CD14-positive monocyte (primary cell): ENCODE measurements around the gene ARHGAP10. TPM values are rescaled to one million over a fixed set of nuclear protein-coding genes. Genes with fewer than 3 reads are reported as not detected.

Experiments used
- DNase-seq, 3 donors: peaks; one replicate each; pipeline ENCODE4 v3.0.0-alpha.2; 2011 to 2022
- H2AFZ ChIP-seq: 2 replicates; pipeline ENCODE4 v1.6.0; 2012; ENCODE audit warnings: mild to moderate bottlenecking, low read depth, low read length, inconsistent platforms; ENCODE audit not compliant: insufficient read depth, poor library complexity, severe bottlenecking
- H3K27ac ChIP-seq, 2 donors: 1 replicate in 1 of 2; 2 replicates in 1 of 2; pipeline ENCODE4 v1.5.1; 2012 to 2013; ENCODE audit warnings: low read length in 2 of 2, control low read depth in 1 of 2, inconsistent platforms in 1 of 2, low read depth in 1 of 2, mild to moderate bottlenecking in 1 of 2
- H3K27me3 ChIP-seq, 2 donors: one replicate each; pipeline versions ENCODE4 v1.6.0 to v1.6.1; 2011 to 2013; ENCODE audit warnings: low read length in 2 of 2; ENCODE audit not compliant: control insufficient read depth in 2 of 2, insufficient read depth in 2 of 2
- H3K36me3 ChIP-seq, 2 donors: replicated peaks in 1 of 2; 1 replicate in 1 of 2; 2 replicates in 1 of 2; pipeline versions ENCODE4 v1.5.1 to v1.6.1; 2012 to 2013; ENCODE audit warnings: low read length in 2 of 2, control low read depth in 1 of 2, inconsistent platforms in 1 of 2, mild to moderate bottlenecking in 1 of 2; ENCODE audit not compliant: insufficient read depth in 2 of 2, control insufficient read depth in 1 of 2
- H3K4me1 ChIP-seq, 2 donors: 1 replicate in 1 of 2; 2 replicates in 1 of 2; pipeline versions ENCODE4 v1.5.1 to v1.6.1; 2012 to 2013; ENCODE audit warnings: low read length in 2 of 2, control low read depth in 1 of 2, inconsistent platforms in 1 of 2, mild to moderate bottlenecking in 1 of 2, moderate library complexity in 1 of 2; ENCODE audit not compliant: insufficient read depth in 2 of 2, control insufficient read depth in 1 of 2
- H3K4me2 ChIP-seq: replicated peaks from 2 replicates; pipeline ENCODE3; 2012; ENCODE audit warnings: low read length, moderate library complexity, mild to moderate bottlenecking; ENCODE audit not compliant: poor library complexity, severe bottlenecking; ENCODE audit errors: extremely low read depth
- H3K4me3 ChIP-seq, 3 experiments: fragments of 200-600 bp in 1 of 3; sonication (generic) in 1 of 3; replicated peaks in 1 of 3; 1 replicate in 2 of 3; 2 replicates in 1 of 3; pipeline ENCODE4 v1.5.1; 2011 to 2013; ENCODE audit warnings: low read length in 3 of 3, mild to moderate bottlenecking in 3 of 3, control low read depth in 2 of 3, low read depth in 2 of 3, inconsistent platforms in 1 of 3, moderate library complexity in 1 of 3
- H3K79me2 ChIP-seq: 2 replicates; pipeline ENCODE4 v1.6.0; 2012; ENCODE audit warnings: mild to moderate bottlenecking, control low read depth, inconsistent platforms, low read length, moderate library complexity; ENCODE audit not compliant: insufficient read depth
- H3K9ac ChIP-seq: 2 replicates; pipeline ENCODE4 v1.6.0; 2017; ENCODE audit warnings: low read length, mild to moderate bottlenecking; ENCODE audit not compliant: insufficient read depth, poor library complexity, severe bottlenecking
- H3K9me3 ChIP-seq, 2 donors: replicated peaks in 1 of 2; 1 replicate in 1 of 2; 2 replicates in 1 of 2; pipeline versions ENCODE4 v1.5.1 to v1.6.1; 2012 to 2013; ENCODE audit warnings: low read length in 2 of 2, control low read depth in 1 of 2; ENCODE audit not compliant: control insufficient read depth in 1 of 2, insufficient read depth in 1 of 2
- H4K20me1 ChIP-seq: 2 replicates; pipeline ENCODE4 v1.6.0; 2012; ENCODE audit warnings: mild to moderate bottlenecking, low read length, control low read depth, moderate library complexity; ENCODE audit not compliant: insufficient read depth
- H3K27ac Mint-ChIP-seq, 7 donors: one replicate each; pipeline ENCODE4 v1.8.0; 2020; ENCODE audit warnings: mild to moderate bottlenecking in 7 of 7, mixed read lengths in 7 of 7, moderate library complexity in 6 of 7, inconsistent platforms in 2 of 7
- H3K27me3 Mint-ChIP-seq, 3 donors: one replicate each; pipeline ENCODE4 v1.8.0; 2021 to 2022; ENCODE audit warnings: low read depth in 3 of 3, mild to moderate bottlenecking in 3 of 3, mixed read lengths in 3 of 3, moderate library complexity in 3 of 3, inconsistent platforms in 1 of 3
- H3K36me3 Mint-ChIP-seq, 2 donors: one replicate each; pipeline ENCODE4 v1.8.0; 2020; ENCODE audit warnings: mixed read lengths in 2 of 2, inconsistent platforms in 1 of 2, mild to moderate bottlenecking in 1 of 2
- H3K4me1 Mint-ChIP-seq: one replicate; pipeline ENCODE4 v1.8.0; 2020; ENCODE audit warnings: mild to moderate bottlenecking, mixed read lengths
- H3K4me3 Mint-ChIP-seq, 2 donors: one replicate each; pipeline ENCODE4 v1.8.0; 2020; ENCODE audit warnings: mild to moderate bottlenecking in 2 of 2, mixed read lengths in 2 of 2, moderate library complexity in 1 of 2
- H3K9me3 Mint-ChIP-seq, 7 donors: one replicate each; pipeline ENCODE4 v1.8.0; 2020 to 2022; ENCODE audit warnings: mixed read lengths in 7 of 7, mild to moderate bottlenecking in 6 of 7, moderate library complexity in 6 of 7, inconsistent platforms in 2 of 7
- WGBS: methylation state at CpG from one replicate; pipeline ENCODE4 v1.1.5; 2013; ENCODE audit warnings: missing lambda C conversion rate; ENCODE audit not compliant: insufficient coverage; 5-methylcytosine and 5-hydroxymethylcytosine counted together
- intact Hi-C, 2 donors: fragments of 100-400 bp; cut with micrococcal nuclease; formaldehyde crosslinking; loops; one replicate each; pipeline versions ENCODE4 v1.15.0 to v1.15.1; 2023
- polyA plus RNA-seq, 3 donors: library from polyadenylated mRNA; depleted of rRNA in 1 of 3; unstranded in 2 of 3; stranded (reverse) in 1 of 3; fragments of 300-500 nt in 2 of 3; fragments of >200 nt in 1 of 3; fragmentation: Illumina TruSeq in 2 of 3; gene quantifications; 1 replicate in 2 of 3; 2 replicates in 1 of 3; pipeline ENCODE4 v1.2.3, GENCODE V29; 2012 to 2021
- TF ChIP-seq, protein P1 (sequence below): fragments of 200-600 bp; IDR thresholded peaks from one replicate; pipeline ENCODE4 v1.8.0; 2022; ENCODE audit warnings: antibody characterized with exemption, mild to moderate bottlenecking

The ARHGAP10 gene
- polyA plus RNA-seq, 3 donors = 1.7 to 4.3 (median 3.0) TPM

DNA sequence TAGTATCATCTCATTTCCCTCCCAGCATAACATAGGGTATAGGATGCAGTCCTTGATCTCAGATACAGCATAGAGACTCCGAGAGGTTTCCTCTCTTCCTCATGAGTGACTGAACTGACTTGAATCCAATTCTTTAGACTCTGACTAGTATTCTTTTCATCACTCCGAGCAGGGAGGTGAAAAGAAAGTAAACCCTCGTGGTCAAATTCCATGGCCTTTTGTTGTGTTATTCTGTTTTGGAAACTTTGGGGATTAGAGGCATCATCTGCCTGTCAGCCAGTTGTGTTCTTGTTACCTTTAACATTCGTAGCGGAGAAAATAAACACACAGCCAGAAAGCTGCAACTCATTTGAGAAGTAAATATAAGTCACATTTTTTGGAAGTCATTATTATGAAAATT lies 206.6 kb downstream of the ARHGAP10 start:
- Mint-ChIP-seq H3K36me3 (peaks cover 12 to 19% of the 10 kb centered on the region in 2 donors), H3K9me3 (peaks cover 0 to 5% (median 0%) of the 10 kb centered on the region in 7 donors), H3K27ac (no peak overlapping the region), H3K4me3 (no peak overlapping the region), H3K27me3 (no peaks in the 10 kb centered on the region), H3K4me1 (peaks cover 11% of the 10 kb centered on the region)
- TF ChIP-seq, protein P1, sequence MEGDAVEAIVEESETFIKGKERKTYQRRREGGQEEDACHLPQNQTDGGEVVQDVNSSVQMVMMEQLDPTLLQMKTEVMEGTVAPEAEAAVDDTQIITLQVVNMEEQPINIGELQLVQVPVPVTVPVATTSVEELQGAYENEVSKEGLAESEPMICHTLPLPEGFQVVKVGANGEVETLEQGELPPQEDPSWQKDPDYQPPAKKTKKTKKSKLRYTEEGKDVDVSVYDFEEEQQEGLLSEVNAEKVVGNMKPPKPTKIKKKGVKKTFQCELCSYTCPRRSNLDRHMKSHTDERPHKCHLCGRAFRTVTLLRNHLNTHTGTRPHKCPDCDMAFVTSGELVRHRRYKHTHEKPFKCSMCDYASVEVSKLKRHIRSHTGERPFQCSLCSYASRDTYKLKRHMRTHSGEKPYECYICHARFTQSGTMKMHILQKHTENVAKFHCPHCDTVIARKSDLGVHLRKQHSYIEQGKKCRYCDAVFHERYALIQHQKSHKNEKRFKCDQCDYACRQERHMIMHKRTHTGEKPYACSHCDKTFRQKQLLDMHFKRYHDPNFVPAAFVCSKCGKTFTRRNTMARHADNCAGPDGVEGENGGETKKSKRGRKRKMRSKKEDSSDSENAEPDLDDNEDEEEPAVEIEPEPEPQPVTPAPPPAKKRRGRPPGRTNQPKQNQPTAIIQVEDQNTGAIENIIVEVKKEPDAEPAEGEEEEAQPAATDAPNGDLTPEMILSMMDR = no peak
- H3K27ac ChIP-seq = no peak overlapping the region
- H3K4me1 ChIP-seq = peaks cover 0 to 9% of the 10 kb centered on the region in 2 donors
- H4K20me1 ChIP-seq = no peaks in the 10 kb centered on the region
- no peak overlapping the region for H3K4me2 ChIP-seq
- H3K79me2 ChIP-seq = no peaks in the 10 kb centered on the region
- H3K4me3 ChIP-seq = no peak overlapping the region
- WGBS = no CpG with 5 or more reads among the region's 5 CpGs
- H3K27me3 ChIP-seq = no peaks in the 10 kb centered on the region
- no peak for DNase-seq
- no peaks in the 10 kb centered on the region for H3K9me3 ChIP-seq
- H2AFZ ChIP-seq = no peak overlapping the region
- intact Hi-C loops = no loop called here
- no peak overlapping the region for H3K9ac ChIP-seq
- peaks cover 0 to 7% of the 10 kb centered on the region in 2 donors for H3K36me3 ChIP-seq

DNA sequence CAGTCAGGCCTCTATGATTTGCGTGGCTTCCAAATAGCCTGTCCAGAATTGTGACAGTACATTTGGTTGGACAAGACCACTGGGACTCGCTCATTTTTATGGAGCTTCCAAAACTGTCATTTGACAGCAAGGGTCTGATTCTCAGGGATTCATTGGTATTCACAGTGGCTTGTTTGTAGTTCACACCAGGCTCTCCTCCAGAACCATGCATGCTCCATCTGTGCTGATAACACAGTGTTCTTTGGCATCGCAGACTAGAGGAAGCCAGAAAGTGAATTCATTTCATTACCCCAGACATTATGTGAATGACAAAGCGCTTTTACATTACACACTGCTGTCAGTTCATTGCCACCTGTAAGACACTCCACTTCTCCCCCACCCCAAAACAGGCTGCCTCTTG lies 208.3 kb downstream of the ARHGAP10 start:
- WGBS = 100% methylated on average over 2 of the region's 4 CpGs
- no peak overlapping the region for H3K27ac Mint-ChIP-seq
- H3K4me3 ChIP-seq = no peak overlapping the region
- peaks cover 0 to 5% (median 0%) of the 10 kb centered on the region in 7 donors for H3K9me3 Mint-ChIP-seq
- H3K9ac ChIP-seq = no peak overlapping the region
- no peak overlapping the region for H2AFZ ChIP-seq
- H3K36me3 Mint-ChIP-seq = peaks cover 14 to 18% of the 10 kb centered on the region in 2 donors
- H3K79me2 ChIP-seq = no peaks in the 10 kb centered on the region
- H3K4me2 ChIP-seq = no peak overlapping the region
- no peak for DNase-seq
- peaks cover 13% of the 10 kb centered on the region for H3K4me1 Mint-ChIP-seq
- H3K4me3 Mint-ChIP-seq = no peak overlapping the region
- H3K27me3 ChIP-seq = no peaks in the 10 kb centered on the region
- H3K9me3 ChIP-seq = no peaks in the 10 kb centered on the region
- no peaks in the 10 kb centered on the region for H3K27me3 Mint-ChIP-seq
- no peaks in the 10 kb centered on the region for H4K20me1 ChIP-seq
- intact Hi-C loops = no loop called here
- peaks cover 0 to 9% of the 10 kb centered on the region in 2 donors for H3K4me1 ChIP-seq
- peaks cover 0 to 7% of the 10 kb centered on the region in 2 donors for H3K36me3 ChIP-seq
- TF ChIP-seq, protein P1 = no peak
- H3K27ac ChIP-seq = no peak overlapping the region
